ENCODE results near the gene UBC.

Gene UBC

DNA sequence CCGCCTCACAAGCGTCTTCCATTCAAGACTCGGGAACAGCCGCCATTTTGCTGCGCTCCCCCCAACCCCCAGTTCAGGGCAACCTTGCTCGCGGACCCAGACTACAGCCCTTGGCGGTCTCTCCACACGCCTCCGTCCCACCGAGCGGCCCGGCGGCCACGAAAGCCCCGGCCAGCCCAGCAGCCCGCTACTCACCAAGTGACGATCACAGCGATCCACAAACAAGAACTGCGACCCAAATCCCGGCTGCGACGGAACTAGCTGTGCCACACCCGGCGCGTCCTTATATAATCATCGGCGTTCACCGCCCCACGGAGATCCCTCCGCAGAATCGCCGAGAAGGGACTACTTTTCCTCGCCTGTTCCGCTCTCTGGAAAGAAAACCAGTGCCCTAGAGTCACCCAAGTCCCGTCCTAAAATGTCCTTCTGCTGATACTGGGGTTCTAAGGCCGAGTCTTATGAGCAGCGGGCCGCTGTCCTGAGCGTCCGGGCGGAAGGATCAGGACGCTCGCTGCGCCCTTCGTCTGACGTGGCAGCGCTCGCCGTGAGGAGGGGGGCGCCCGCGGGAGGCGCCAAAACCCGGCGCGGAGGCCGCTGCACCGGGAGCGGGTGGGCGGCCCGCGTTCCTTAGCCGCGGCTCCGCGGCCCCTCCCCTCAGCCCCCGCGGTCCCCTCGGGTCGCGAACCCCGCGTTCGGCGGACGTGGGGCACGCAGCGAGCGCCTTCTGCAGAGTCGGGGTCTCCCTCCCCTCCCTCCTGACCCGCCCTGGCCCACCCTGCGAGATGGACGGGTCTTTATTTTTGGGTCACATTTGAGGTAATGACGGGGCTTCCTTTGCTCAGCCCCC lies at the start of gene UBC:
TSS of gene UBC (minus strand) at position 259 of the 847 bp plus-strand sequence. CDS start 879 bp downstream, outside the sequence.
- peak within 1 kb of the TSS; percentile 93 to 97 (median 94) for H3K4me2 ChIP-seq
- peaks cover 43 to 47% (median 45%) of the 10 kb centered on the region in 11 experiments for H4K20me1 ChIP-seq
- H3K9me3 ChIP-seq (replicated peaks in 1 of 11) = no peaks in the 10 kb centered on the region
- no peaks in the 10 kb centered on the region for H3K27me3 ChIP-seq
- TF ChIP-seq Cebpa-rat (IDR thresholded peaks at IDR 0.05) = no peak
- peak within 1 kb of the TSS; percentile 99 to 100 (median 100) for H3K27ac ChIP-seq
- H3K9ac ChIP-seq = peak within 1 kb of the TSS; percentile 97 to 100 (median 99)
- peak within 1 kb of the TSS; percentile 76 to 99 (median 92) for H3K4me3 ChIP-seq
- peaks cover 31 to 39% (median 34%) of the 10 kb centered on the region in 11 experiments for H3K36me3 ChIP-seq
- H3K4me1 ChIP-seq = peaks cover 49 to 72% (median 64%) of the 10 kb centered on the region in 10 experiments

GRCh38 chr12:124963211-124963610 lies 48.8 kb upstream of the UBC start:
- no peaks in the 10 kb centered on the region for H3K9me3 ChIP-seq (replicated peaks in 1 of 11)
- H3K4me2 ChIP-seq = 0 out of 22 replicates have a peak overlapping the region, but pooled peaks of 2 of the 11 experiments have one; percentile 2 to 8
- no peaks in the 10 kb centered on the region for H3K27me3 ChIP-seq
- H4K20me1 ChIP-seq = peaks cover 0 to 80% (median 28%) of the 10 kb centered on the region in 11 experiments; a peak in 13 of 22 replicates
- no peak overlapping the region for H3K4me3 ChIP-seq
- no peak for TF ChIP-seq Cebpa-rat (IDR thresholded peaks at IDR 0.05)
- no peak overlapping the region for H3K27ac ChIP-seq
- peaks cover 0 to 8% (median 4%) of the 10 kb centered on the region in 10 experiments; a peak in 4 of 20 replicates for H3K4me1 ChIP-seq
- peak overlapping the region in 1 of 11 experiments; percentile 26; a peak in 1 of 22 replicates for H3K9ac ChIP-seq
- H3K36me3 ChIP-seq = peaks cover 87 to 100% (median 100%) of the 10 kb centered on the region in 11 experiments

DNA sequence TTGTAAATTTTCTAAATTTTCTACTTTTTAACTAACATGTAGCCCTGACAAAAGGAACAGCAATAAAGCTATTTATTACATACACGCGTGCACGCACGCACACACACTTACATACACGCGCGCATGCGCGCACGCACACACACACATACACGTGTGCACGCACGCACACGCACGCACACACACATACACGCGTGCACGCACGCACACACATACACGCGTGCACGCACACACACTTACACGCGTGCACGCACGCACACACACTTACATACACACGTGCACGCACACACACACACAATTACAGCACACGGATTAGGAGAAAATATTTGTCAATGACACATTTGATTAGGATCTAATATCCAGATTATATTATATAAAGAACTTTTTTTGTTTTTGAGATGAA lies 46.6 kb upstream of the UBC start:
- H3K9ac ChIP-seq = no peak overlapping the region
- H3K27me3 ChIP-seq = no peaks in the 10 kb centered on the region
- TF ChIP-seq Cebpa-rat (IDR thresholded peaks at IDR 0.05) = no peak
- H3K9me3 ChIP-seq (replicated peaks in 1 of 11) = no peaks in the 10 kb centered on the region
- peaks cover 0 to 66% (median 22%) of the 10 kb centered on the region in 11 experiments; a peak in 11 of 22 replicates for H4K20me1 ChIP-seq
- H3K27ac ChIP-seq = no peak overlapping the region
- no peak overlapping the region for H3K4me3 ChIP-seq
- H3K4me2 ChIP-seq = no peak overlapping the region
- peaks cover 0 to 8% (median 4%) of the 10 kb centered on the region in 10 experiments; a peak in 4 of 20 replicates for H3K4me1 ChIP-seq
- peaks cover 86 to 100% (median 99%) of the 10 kb centered on the region in 11 experiments for H3K36me3 ChIP-seq

GRCh38 chr12:124956571-124956970 lies 42.1 kb upstream of the UBC start:
- Histone ChIP-seq H3K27me3 (no peaks in the 10 kb centered on the region), H3K4me3 (no peak overlapping the region), H3K9me3 (replicated peaks in 1 of 11) (peaks cover 0 to 17% (median 11%) of the 10 kb centered on the region in 11 experiments; a peak in 16 of 22 replicates), H3K36me3 (peaks cover 74 to 96% (median 86%) of the 10 kb centered on the region in 11 experiments), H3K4me2 (no peak overlapping the region), H3K9ac (no peak overlapping the region), H3K27ac (no peak overlapping the region), H4K20me1 (peaks cover 0 to 57% (median 29%) of the 10 kb centered on the region in 11 experiments; a peak in 16 of 22 replicates), H3K4me1 (peaks cover 19 to 35% (median 30%) of the 10 kb centered on the region in 10 experiments)
- TF ChIP-seq Cebpa-rat (IDR thresholded peaks at IDR 0.05) = no peak

DNA sequence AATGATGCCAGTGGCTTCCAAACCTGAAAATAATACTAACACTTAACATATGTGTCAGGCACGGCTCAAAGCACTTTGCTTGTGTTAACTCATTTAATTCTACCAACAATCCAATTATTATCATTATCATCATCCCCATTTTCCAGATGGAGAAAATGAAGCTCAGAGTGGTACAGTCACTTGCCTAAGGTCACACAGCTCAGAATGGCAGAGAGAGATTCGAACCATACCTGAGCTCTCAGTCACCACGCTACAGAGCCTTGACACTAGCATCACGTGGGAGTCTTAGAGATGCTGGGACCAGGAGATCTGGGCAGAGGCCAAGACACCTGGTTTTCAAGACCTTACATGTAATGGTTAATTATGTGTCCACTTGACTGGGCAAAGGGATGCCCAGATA lies 40.3 kb upstream of the UBC start:
- peak overlapping the region in 2 of 11 experiments; percentile 72 to 89; a peak in 1 of 22 replicates for H3K4me2 ChIP-seq
- no peak for TF ChIP-seq Cebpa-rat (IDR thresholded peaks at IDR 0.05)

DNA sequence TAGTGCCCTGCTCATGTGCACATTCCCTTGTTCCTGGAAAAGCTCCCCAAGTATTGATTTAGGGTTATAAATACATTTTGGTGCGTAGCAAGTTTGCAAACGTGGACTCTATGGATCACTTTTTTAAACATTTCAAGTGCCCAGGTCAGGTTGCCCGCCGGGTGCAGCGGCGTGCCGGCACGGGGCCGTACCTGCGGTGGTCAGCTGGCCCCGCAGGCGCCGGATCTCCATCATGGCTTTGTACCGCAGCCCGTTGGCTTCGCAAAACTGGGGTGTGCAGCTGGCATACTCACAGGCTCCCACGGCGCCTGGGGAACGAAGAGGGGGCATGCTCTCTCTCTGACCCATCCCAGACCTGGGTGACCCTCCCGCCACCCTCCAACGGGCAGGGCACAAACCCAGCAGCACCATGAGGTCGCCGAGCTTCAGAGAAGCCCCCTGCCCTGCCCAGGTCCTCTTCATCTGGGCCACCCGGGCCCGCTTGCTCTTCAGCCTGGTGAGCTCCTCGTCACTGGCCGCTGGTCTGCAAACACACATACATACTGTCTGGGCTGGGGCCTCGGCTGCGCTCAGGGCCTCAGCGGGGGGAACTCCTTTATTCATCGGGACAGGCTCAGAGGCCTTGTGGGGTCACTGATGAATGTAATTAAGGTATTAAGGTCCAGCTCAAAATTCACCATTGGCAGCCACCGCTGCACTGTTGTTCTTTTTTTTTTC lies 39.4 kb upstream of the UBC start:
- H3K36me3 ChIP-seq = peaks cover 66 to 96% (median 86%) of the 10 kb centered on the region in 11 experiments
- peak overlapping the region; percentile 61 to 95 (median 83) for H3K4me2 ChIP-seq
- H4K20me1 ChIP-seq = peaks cover 0 to 68% (median 45%) of the 10 kb centered on the region in 11 experiments; a peak in 16 of 22 replicates
- H3K4me1 ChIP-seq = peaks cover 19 to 62% (median 57%) of the 10 kb centered on the region in 10 experiments
- peaks cover 0 to 17% (median 11%) of the 10 kb centered on the region in 11 experiments; a peak in 16 of 22 replicates for H3K9me3 ChIP-seq (replicated peaks in 1 of 11)
- no peak overlapping the region for H3K4me3 ChIP-seq
- H3K27ac ChIP-seq = peak overlapping the region in 1 of 11 experiments; percentile 45; a peak in 3 of 22 replicates
- no peak for TF ChIP-seq Cebpa-rat (IDR thresholded peaks at IDR 0.05)
- H3K27me3 ChIP-seq = no peaks in the 10 kb centered on the region
- no peak overlapping the region for H3K9ac ChIP-seq

More for the DNA sequence above, 40.3 kb upstream of the UBC start:
- peaks cover 70 to 96% (median 86%) of the 10 kb centered on the region in 11 experiments for H3K36me3 ChIP-seq
- no peaks in the 10 kb centered on the region for H3K27me3 ChIP-seq
- 0 out of 20 replicates have a peak overlapping the region, but pooled peaks of 1 of the 10 experiments have one; percentile 5 for H3K4me3 ChIP-seq
- H3K9ac ChIP-seq = no peak overlapping the region
- H3K4me1 ChIP-seq = peaks cover 19 to 53% (median 48%) of the 10 kb centered on the region in 10 experiments
- no peak overlapping the region for H3K27ac ChIP-seq
- H3K9me3 ChIP-seq (replicated peaks in 1 of 11) = peaks cover 0 to 17% (median 11%) of the 10 kb centered on the region in 11 experiments; a peak in 16 of 22 replicates
- peaks cover 0 to 61% (median 36%) of the 10 kb centered on the region in 11 experiments; a peak in 16 of 22 replicates for H4K20me1 ChIP-seq

- H3K27me3 ChIP-seq = no peaks in the 10 kb centered on the region
- peaks cover 60 to 94% (median 83%) of the 10 kb centered on the region in 11 experiments for H3K36me3 ChIP-seq
- peak overlapping the region in 6 of 11 experiments; percentile 11 to 60 (median 40); a peak in 4 of 22 replicates for H3K9ac ChIP-seq
Observed at GRCh38 chr12:124952801-124953200, 38.4 kb upstream of the UBC start.

DNA sequence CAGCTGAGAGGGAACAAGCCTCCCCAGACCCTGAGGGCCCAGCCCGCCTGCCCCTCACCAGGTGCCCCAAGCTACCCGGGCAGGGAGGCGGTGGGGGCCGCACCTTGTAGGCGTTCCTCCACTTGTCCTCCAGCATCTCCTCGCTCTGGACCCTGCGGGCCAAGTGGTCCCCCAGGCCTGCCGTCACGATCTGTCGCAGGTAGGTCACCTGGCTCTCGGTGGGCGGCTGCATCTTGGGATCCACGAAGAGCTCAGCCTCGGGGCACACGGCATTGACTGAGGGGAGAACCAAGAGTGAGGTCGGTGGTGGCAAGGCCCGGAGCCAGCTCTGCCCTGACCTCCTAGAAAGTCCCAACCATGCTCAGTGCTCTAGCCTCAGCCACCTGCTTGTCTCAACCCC lies 37.8 kb upstream of the UBC start:
- H3K27me3 ChIP-seq = no peaks in the 10 kb centered on the region
- no peak overlapping the region; a peak in 1 of 20 replicates for H3K4me3 ChIP-seq
- TF ChIP-seq Cebpa-rat (IDR thresholded peaks at IDR 0.05) = no peak
- peak overlapping the region; percentile 61 to 95 (median 83) for H3K4me2 ChIP-seq
- peak overlapping the region in 6 of 11 experiments; percentile 9 to 60 (median 40); a peak in 6 of 22 replicates for H3K9ac ChIP-seq
- H4K20me1 ChIP-seq = peaks cover 0 to 73% (median 57%) of the 10 kb centered on the region in 11 experiments; a peak in 17 of 22 replicates
- H3K4me1 ChIP-seq = peaks cover 19 to 78% (median 72%) of the 10 kb centered on the region in 10 experiments
- H3K9me3 ChIP-seq (replicated peaks in 1 of 11) = peaks cover 0 to 17% (median 11%) of the 10 kb centered on the region in 11 experiments; a peak in 16 of 22 replicates
- H3K36me3 ChIP-seq = peaks cover 60 to 94% (median 84%) of the 10 kb centered on the region in 11 experiments
- peak overlapping the region in 6 of 11 experiments; percentile 23 to 49 (median 36); a peak in 6 of 22 replicates for H3K27ac ChIP-seq

More at GRCh38 chr12:124952801-124953200, 38.4 kb upstream of the UBC start:
- TF ChIP-seq Cebpa-rat (IDR thresholded peaks at IDR 0.05) = no peak
- H3K9me3 ChIP-seq (replicated peaks in 1 of 11) = peaks cover 0 to 17% (median 11%) of the 10 kb centered on the region in 11 experiments; a peak in 16 of 22 replicates
- H3K4me1 ChIP-seq = peaks cover 19 to 73% (median 67%) of the 10 kb centered on the region in 10 experiments
- no peak overlapping the region for H3K4me3 ChIP-seq
- H4K20me1 ChIP-seq = peaks cover 0 to 68% (median 53%) of the 10 kb centered on the region in 11 experiments; a peak in 17 of 22 replicates
- peak overlapping the region; percentile 61 to 95 (median 83) for H3K4me2 ChIP-seq
- peak overlapping the region in 2 of 11 experiments; percentile 4 to 26; a peak in 1 of 22 replicates for H3K27ac ChIP-seq
